HG03571 (cell line): ENCODE measurements around the gene UBE2L5.

Source experiments
- ATAC-seq: cut with Tn5 transposase; IDR thresholded peaks from one replicate; pipeline ENCODE4 v1.9.1; 2021; ENCODE audit not compliant: unreplicated experiment

Gene UBE2L5

GRCh38 chr13:30422054-30422839 lies at the start of gene UBE2L5:
Gene UBE2L5 (plus strand): TSS chr13:30422493. CDS start chr13:30427991, 5,498 bp downstream.
- ATAC-seq, result peak; percentile 41

GRCh38 chr13:30373727-30374126 lies 48.6 kb upstream of the UBE2L5 start:
- ATAC-seq, result no peak

- ATAC-seq, result no peak
Observed at GRCh38 chr13:30375265-30375835, 46.9 kb upstream of the UBE2L5 start.

- peak; percentile 44 for ATAC-seq
Observed at GRCh38 chr13:30376426-30377311, 45.6 kb upstream of the UBE2L5 start.

GRCh38 chr13:30377312-30377685 lies 45.0 kb upstream of the UBE2L5 start:
- no peak for ATAC-seq

GRCh38 chr13:30378191-30378590 lies 44.1 kb upstream of the UBE2L5 start:
- ATAC-seq, result no peak

- no peak for ATAC-seq
Observed at GRCh38 chr13:30381049-30381448, 41.2 kb upstream of the UBE2L5 start.

- no peak for ATAC-seq
Observed at GRCh38 chr13:30382836-30383525, 39.3 kb upstream of the UBE2L5 start.

- no peak for ATAC-seq
Observed at GRCh38 chr13:30388406-30389283, 33.6 kb upstream of the UBE2L5 start.

- no peak for ATAC-seq
Observed at GRCh38 chr13:30391956-30392680, 30.2 kb upstream of the UBE2L5 start.

GRCh38 chr13:30392681-30393045 lies 29.6 kb upstream of the UBE2L5 start:
- ATAC-seq, result no peak

GRCh38 chr13:30394751-30395191 lies 27.5 kb upstream of the UBE2L5 start:
- peak; percentile 54 for ATAC-seq

- peak; percentile 58 for ATAC-seq
Observed at GRCh38 chr13:30395192-30396158, 26.8 kb upstream of the UBE2L5 start.

GRCh38 chr13:30396434-30397075 lies 25.7 kb upstream of the UBE2L5 start:
- ATAC-seq, result no peak

GRCh38 chr13:30398601-30399072 lies 23.7 kb upstream of the UBE2L5 start:
- ATAC-seq, result no peak

GRCh38 chr13:30400376-30400775 lies 21.9 kb upstream of the UBE2L5 start:
- no peak for ATAC-seq

- no peak for ATAC-seq
Observed at GRCh38 chr13:30401347-30401746, 20.9 kb upstream of the UBE2L5 start.

GRCh38 chr13:30403456-30403855 lies 18.8 kb upstream of the UBE2L5 start:
- ATAC-seq, result no peak
